ENCODE data around the gene SV2B. TPM values are rescaled to one million over a fixed set of nuclear protein-coding genes. Genes with fewer than 3 reads are reported as not detected.
A peak's percentile ranks its signal among the peaks of the same experiment; 100 is the strongest.

SV2B gene
- total RNA-seq, 1 experiment from 2014 or later = not detected

DNA sequence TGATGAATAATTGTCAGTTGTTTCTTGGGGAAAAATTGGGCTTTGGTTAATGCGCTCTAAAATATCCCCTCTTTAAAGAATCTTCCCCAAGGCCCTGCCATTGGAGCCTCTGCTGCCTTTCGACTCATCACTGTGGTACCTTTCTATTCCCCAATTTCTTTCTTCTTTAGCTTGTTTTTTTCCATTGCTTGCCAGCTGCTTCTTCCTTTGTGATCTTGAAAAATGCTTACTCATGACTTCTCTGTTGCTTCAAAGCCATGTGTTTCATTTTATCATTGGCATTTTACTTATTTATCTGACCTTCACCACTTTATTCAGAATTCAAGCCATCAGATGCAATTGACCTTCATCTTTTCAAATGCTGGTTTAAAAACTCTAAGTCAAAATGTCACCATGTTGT lies 84.4 kb downstream of the SV2B start:
- ChIA-PET CTCF (no interaction called here), POLR2A (ENCODE audit: unreplicated experiment) (no interaction called here)
- Histone ChIP-seq H3K9me3 (ENCODE audit: low read length) (no peaks in the 10 kb centered on the region), H3K4me2 (ENCODE audit: low read length) (no peak overlapping the region), H3K4me3 (ENCODE audit: low read length) (no peak overlapping the region), H2AFZ (ENCODE audit: low read length) (no peak overlapping the region), H4K20me1 (ENCODE audit: low read length) (no peaks in the 10 kb centered on the region), H3K27me3 (ENCODE audit: low read length) (peaks cover 12% of the 10 kb centered on the region; the same call in 1 of the 2 replicates), H3K27ac (ENCODE audit: low read length) (no peak overlapping the region), H3K9ac (ENCODE audit: low read length) (no peak overlapping the region), H3K9me2 (replicated peaks; ENCODE audit: low read length) (no peaks in the 10 kb centered on the region), H3F3A (ENCODE audit: low read length, unreplicated experiment) (no peaks in the 10 kb centered on the region), H3K36me3 (ENCODE audit: low read depth, low read length) (no peaks in the 10 kb centered on the region), H3K4me1 (ENCODE audit: insufficient read depth, low read length) (no peaks in the 10 kb centered on the region), H3K79me2 (ENCODE audit: low read length) (no peaks in the 10 kb centered on the region)
- no peak for ATAC-seq
- no peak for DNase-seq
- TF ChIP-seq EZH2 (IDR thresholded peaks at IDR 0.05; ENCODE audit: low read length, unreplicated experiment) (no peak), EZH2phosphoT487 (IDR thresholded peaks at IDR 0.05; ENCODE audit: borderline replicate concordance, low read length) (no peak)
- TF ChIP-seq, protein P1, sequence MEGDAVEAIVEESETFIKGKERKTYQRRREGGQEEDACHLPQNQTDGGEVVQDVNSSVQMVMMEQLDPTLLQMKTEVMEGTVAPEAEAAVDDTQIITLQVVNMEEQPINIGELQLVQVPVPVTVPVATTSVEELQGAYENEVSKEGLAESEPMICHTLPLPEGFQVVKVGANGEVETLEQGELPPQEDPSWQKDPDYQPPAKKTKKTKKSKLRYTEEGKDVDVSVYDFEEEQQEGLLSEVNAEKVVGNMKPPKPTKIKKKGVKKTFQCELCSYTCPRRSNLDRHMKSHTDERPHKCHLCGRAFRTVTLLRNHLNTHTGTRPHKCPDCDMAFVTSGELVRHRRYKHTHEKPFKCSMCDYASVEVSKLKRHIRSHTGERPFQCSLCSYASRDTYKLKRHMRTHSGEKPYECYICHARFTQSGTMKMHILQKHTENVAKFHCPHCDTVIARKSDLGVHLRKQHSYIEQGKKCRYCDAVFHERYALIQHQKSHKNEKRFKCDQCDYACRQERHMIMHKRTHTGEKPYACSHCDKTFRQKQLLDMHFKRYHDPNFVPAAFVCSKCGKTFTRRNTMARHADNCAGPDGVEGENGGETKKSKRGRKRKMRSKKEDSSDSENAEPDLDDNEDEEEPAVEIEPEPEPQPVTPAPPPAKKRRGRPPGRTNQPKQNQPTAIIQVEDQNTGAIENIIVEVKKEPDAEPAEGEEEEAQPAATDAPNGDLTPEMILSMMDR (conservative IDR thresholded peaks at IDR 0.05; ENCODE audit: low read depth, low read length) = no peak
- intact Hi-C loops (cut with micrococcal nuclease) = no loop called here
- no TSS peak for BruUV-seq (replicated peaks)

DNA sequence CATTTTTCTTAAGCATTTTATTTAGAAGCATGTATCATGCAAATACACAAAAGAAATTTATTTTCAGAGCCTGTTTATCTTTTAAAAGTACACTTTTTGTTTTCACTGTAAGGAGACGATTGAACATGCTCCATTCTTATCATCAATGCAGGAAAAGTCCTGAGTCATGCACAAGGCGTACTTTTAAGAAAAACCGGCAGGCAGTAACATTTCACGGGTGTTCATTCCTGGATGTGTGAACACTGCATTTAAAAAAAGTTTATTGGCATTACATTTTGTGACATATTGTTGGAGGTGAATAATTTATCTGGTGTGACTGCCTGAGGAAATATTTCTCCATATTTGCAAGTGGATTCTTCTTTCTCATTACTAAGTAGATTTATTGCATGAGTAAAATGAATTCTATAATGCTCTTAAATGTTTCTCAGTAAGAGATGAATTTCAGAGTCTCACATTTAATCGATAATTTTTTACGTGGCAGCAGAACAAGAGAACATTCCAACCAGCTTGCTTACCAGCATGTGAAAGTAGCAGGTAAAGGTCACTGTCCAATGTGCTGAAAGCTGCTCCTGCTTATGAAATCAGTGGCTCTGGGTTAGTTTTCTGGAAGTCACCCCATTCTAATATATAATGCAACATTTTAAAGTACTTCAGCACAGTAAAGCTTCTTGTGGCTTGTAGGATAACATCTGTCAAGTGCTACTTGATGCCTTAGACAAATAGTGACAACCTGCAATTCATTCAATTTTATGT lies 87.0 kb downstream of the SV2B start:
- Histone ChIP-seq H3K4me2 (ENCODE audit: low read length) (no peak overlapping the region), H4K20me1 (ENCODE audit: low read length) (no peaks in the 10 kb centered on the region), H3K27me3 (ENCODE audit: low read length) (peaks cover 25% of the 10 kb centered on the region), H3K9me3 (ENCODE audit: low read length) (no peaks in the 10 kb centered on the region), H3K9ac (ENCODE audit: low read length) (no peak overlapping the region), H3K4me3 (ENCODE audit: low read length) (no peak overlapping the region), H3K27ac (ENCODE audit: low read length) (no peak overlapping the region), H3K36me3 (ENCODE audit: low read depth, low read length) (no peaks in the 10 kb centered on the region), H3K79me2 (ENCODE audit: low read length) (no peaks in the 10 kb centered on the region), H3K9me2 (replicated peaks; ENCODE audit: low read length) (no peaks in the 10 kb centered on the region), H3K4me1 (ENCODE audit: insufficient read depth, low read length) (no peaks in the 10 kb centered on the region), H3F3A (ENCODE audit: low read length, unreplicated experiment) (no peaks in the 10 kb centered on the region), H2AFZ (ENCODE audit: low read length) (no peak overlapping the region)
- ChIA-PET CTCF (no interaction called here), POLR2A (ENCODE audit: unreplicated experiment) (no interaction called here)
- DNase-seq (peak; percentile 50), ATAC-seq (no peak)
- no TSS peak for BruUV-seq (replicated peaks)
- TF ChIP-seq EZH2phosphoT487 (IDR thresholded peaks at IDR 0.05; ENCODE audit: borderline replicate concordance, low read length) (no peak), EZH2 (IDR thresholded peaks at IDR 0.05; ENCODE audit: low read length, unreplicated experiment) (no peak)
- TF ChIP-seq, protein P1 (conservative IDR thresholded peaks at IDR 0.05; ENCODE audit: low read depth, low read length) = no peak
- intact Hi-C loops (cut with micrococcal nuclease) = no loop called here

DNA sequence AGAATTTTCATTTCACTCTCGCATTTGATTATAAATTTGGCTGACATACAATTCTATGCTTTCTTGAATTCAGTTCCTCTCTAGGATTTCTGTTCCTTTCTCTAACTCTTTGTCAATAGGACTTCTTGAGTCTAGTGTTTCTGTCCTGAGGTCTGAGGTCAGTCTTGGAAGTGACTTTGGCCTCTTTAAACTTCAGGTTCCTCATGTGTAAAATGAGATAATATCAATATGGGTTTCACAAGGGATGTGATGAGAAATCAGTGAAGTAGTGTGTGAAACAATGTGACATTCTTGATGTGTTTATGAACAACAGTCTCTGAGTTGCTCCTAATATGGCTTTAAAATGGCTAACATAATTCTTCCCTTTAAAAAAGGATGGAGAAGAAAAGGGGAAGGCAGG lies 92.2 kb downstream of the SV2B start:
- no peaks in the 10 kb centered on the region for H3K9me2 ChIP-seq (replicated peaks; ENCODE audit: low read length)
- no peak overlapping the region for H3K9ac ChIP-seq (ENCODE audit: low read length)
- H3K9me3 ChIP-seq (ENCODE audit: low read length) = no peaks in the 10 kb centered on the region
- H3K27ac ChIP-seq (ENCODE audit: low read length) = no peak overlapping the region
- no peak overlapping the region for H3K4me3 ChIP-seq (ENCODE audit: low read length)
- no peaks in the 10 kb centered on the region for H4K20me1 ChIP-seq (ENCODE audit: low read length)
- H3K79me2 ChIP-seq (ENCODE audit: low read length) = no peaks in the 10 kb centered on the region
- H3K27me3 ChIP-seq (ENCODE audit: low read length) = peaks cover 62% of the 10 kb centered on the region
- H2AFZ ChIP-seq (ENCODE audit: low read length) = no peak overlapping the region
- TF ChIP-seq, protein P1 (conservative IDR thresholded peaks at IDR 0.05; ENCODE audit: low read depth, low read length) = no peak
- no peak for TF ChIP-seq EZH2phosphoT487 (IDR thresholded peaks at IDR 0.05; ENCODE audit: borderline replicate concordance, low read length)
- no peak for TF ChIP-seq EZH2 (IDR thresholded peaks at IDR 0.05; ENCODE audit: low read length, unreplicated experiment)
- no peaks in the 10 kb centered on the region for H3K4me1 ChIP-seq (ENCODE audit: insufficient read depth, low read length)
- no peak overlapping the region for H3K4me2 ChIP-seq (ENCODE audit: low read length)
- BruUV-seq (replicated peaks) = no TSS peak
- POLR2A ChIA-PET (ENCODE audit: unreplicated experiment) = no interaction called here
- intact Hi-C loops (cut with micrococcal nuclease) = no loop called here
- DNase-seq (no peak), ATAC-seq (no peak)
- no peaks in the 10 kb centered on the region for H3K36me3 ChIP-seq (ENCODE audit: low read depth, low read length)
- CTCF ChIA-PET = no interaction called here
- no peaks in the 10 kb centered on the region for H3F3A ChIP-seq (ENCODE audit: low read length, unreplicated experiment)
